LNCAP (cell line): ENCODE data around the gene CBR3.

Source experiments
- TF ChIP-seq, protein P1 (sequence below): fragments of 450-650 bp; IDR thresholded peaks from 2 replicates; pipeline ENCODE4 v1.5.1; 2017; ENCODE audit warnings: mild to moderate bottlenecking

Gene CBR3

DNA sequence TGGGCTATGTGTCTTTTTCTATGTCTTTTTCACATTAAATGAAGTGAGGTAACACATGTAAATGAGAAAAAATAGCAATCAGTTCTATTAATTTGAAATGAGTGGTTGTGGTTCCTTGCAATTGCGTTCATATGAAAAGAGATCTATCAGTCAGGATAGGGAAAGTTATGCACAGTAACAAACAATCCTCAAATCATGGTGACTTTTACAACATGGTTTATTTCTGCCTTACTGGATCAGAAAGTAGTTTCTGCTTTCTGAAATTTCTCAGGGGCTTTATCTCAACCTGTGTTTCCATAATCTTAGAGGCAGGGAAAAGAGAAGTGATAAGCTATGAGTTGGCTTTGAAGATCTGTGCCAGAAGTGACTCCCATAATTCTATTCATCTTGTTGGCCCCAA lies 60.7 kb downstream of the CBR3 start:
- TF ChIP-seq, protein P1, sequence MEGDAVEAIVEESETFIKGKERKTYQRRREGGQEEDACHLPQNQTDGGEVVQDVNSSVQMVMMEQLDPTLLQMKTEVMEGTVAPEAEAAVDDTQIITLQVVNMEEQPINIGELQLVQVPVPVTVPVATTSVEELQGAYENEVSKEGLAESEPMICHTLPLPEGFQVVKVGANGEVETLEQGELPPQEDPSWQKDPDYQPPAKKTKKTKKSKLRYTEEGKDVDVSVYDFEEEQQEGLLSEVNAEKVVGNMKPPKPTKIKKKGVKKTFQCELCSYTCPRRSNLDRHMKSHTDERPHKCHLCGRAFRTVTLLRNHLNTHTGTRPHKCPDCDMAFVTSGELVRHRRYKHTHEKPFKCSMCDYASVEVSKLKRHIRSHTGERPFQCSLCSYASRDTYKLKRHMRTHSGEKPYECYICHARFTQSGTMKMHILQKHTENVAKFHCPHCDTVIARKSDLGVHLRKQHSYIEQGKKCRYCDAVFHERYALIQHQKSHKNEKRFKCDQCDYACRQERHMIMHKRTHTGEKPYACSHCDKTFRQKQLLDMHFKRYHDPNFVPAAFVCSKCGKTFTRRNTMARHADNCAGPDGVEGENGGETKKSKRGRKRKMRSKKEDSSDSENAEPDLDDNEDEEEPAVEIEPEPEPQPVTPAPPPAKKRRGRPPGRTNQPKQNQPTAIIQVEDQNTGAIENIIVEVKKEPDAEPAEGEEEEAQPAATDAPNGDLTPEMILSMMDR: no peak
